HG03354 (cell line): Measurements from ENCODE around the gene C17orf78.
"Not testable (repeated sequence)": the region's sequence is repeated elsewhere in the genome, so short reads cannot be mapped to it uniquely, and the experiment has no call there.

Experiments
- ATAC-seq: cut with Tn5 transposase; IDR thresholded peaks from one replicate; pipeline ENCODE4 v1.9.1; 2021; ENCODE audit warnings: mild to moderate bottlenecking; ENCODE audit not compliant: unreplicated experiment, poor library complexity, severe bottlenecking

Gene C17orf78

GRCh38 chr17:37429039-37429438 lies 53.3 kb downstream of the C17orf78 start:
- no peak for ATAC-seq

DNA sequence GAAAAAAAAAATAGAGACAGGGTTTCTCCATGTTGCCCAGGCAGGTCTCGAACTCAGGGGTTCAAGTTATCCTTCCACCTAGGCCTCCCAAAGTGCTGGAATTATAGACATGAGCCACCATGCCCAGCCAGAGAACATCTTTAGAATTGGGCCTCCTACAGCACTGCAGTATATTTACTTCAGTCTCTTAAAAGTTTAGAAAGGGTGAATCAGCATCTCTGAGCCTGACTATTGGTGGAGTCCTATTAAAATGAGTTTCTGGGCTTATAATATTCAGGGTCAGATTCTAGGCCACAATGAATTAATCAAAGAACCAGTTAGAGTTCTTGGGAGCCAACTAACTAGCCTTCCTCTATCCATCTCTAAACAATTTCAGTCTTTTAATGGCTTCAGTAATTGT lies 53.7 kb downstream of the C17orf78 start:
- no peak for ATAC-seq

DNA sequence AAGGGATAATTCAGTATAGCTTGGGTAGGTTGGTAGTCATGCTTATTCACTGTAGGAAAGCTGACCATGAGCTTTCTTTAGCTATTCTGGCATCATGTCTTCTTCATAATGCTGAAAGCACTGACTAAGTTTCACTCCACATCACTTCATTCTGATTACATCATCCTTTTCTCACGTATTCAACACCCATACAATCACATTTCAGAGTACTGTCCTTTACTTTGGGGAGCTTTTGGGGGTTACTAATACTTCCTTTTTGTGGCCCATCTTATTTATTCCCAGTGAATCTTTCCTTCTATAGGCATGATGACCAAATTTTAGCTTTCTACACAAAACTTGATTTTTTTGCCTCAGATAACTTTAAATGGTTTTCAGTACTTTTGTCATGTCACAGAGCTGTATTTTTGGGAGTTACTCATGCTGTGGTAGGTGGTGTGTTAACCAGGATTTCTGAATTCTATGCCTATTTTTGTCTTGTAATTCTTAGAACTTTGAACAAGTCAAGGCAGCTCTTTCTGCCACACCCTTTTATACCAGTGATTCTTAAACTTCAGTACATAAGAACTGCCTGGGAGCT lies 54.4 kb downstream of the C17orf78 start:
- ATAC-seq = no peak

DNA sequence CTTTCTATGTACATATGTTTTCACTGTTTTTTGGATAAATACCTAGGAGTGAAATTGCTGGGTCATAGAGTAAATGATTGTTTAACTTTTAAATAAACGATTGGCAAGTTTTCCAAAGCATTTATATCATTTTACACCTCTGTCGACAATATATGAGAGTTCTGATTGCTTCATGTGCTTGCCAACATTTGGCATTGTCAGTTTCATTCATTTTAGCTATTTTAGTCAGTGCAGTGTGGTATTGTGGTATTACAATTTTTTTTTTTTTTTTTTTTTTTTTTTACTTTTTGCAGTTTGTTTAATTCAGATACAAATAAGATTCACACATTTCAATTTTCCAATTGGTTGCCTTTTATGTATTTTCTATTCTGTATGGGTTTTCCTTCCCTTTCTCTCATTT lies 56.9 kb downstream of the C17orf78 start:
- ATAC-seq = no peak

- no peak for ATAC-seq
Observed at GRCh38 chr17:37438141-37438540, 62.4 kb downstream of the C17orf78 start.

DNA sequence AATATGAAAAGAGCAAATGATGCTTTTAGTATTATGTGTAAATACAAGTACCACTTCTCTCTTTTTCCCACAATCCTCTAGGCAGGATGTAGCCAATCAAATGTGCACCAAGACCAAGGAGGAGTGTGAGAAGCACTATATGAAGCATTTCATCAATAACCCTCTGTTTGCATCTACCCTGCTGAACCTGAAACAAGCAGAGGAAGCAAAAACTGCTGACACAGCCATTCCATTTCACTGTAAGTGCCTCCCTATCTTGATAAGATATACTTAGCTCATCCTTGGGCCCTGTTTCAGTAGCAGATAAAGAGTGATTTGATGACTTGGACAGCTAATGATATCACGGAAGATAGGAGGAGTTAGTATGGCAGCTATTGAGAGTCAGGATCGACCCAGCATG lies 64.6 kb downstream of the C17orf78 start:
- ATAC-seq = no peak

DNA sequence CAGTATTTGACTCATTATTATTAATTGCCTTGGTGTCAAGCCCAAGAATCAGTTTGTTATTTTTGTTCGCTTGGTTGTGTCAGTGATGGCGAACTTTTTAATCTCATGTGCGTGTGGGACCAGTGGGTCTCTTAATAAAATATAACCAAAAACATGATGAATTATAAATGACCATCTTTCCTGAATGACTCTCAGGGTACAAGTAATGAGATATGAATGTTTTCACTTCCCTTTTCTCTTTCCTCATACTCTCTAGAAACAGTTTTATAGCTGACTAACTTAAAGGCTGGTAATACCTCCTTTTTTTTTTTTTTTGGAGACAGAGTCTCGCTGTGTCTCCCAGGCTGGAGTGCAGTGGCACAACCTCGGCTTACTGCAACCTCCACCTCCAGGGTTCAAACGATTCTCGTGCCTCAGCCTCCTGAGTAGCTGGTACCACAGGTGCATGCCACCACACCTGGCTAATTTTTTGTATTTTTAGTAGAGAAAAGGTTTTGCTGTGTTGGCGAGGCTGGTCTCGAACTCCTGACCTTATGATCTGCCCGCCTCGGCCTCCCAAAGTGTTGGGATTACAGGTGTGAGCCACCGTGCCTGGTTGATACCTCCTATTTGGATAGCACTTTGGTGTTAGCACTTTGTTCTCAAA lies 65.7 kb downstream of the C17orf78 start:
- not testable (repeated sequence) for ATAC-seq
